Mesothelial cell of epicardium (in vitro differentiated cells): ENCODE results near the gene ST6GALNAC5. TPM values are rescaled to one million over a fixed set of nuclear protein-coding genes. Genes with fewer than 3 reads are reported as not detected.
"Not testable (repeated sequence)": the region's sequence is repeated elsewhere in the genome, so short reads cannot be mapped to it uniquely, and the experiment has no call there.

Experiments used
- DNase-seq, 2 experiments: peaks; one replicate each; pipeline ENCODE4 v3.0.0; 2021; ENCODE audit warnings: low spot score in 2 of 2; ENCODE audit not compliant: unreplicated experiment in 2 of 2
- H3K27ac Mint-ChIP-seq: 2 replicates; pipeline ENCODE4 v1.8.0; 2021; ENCODE audit warnings: mixed read lengths
- H3K27me3 Mint-ChIP-seq: 2 replicates; pipeline ENCODE4 v1.8.0; 2021; ENCODE audit warnings: low read depth, mixed read lengths
- H3K36me3 Mint-ChIP-seq: 2 replicates; pipeline ENCODE4 v1.8.0; 2021; ENCODE audit warnings: mixed read lengths
- H3K4me1 Mint-ChIP-seq: 2 replicates; pipeline ENCODE4 v1.8.0; 2021; ENCODE audit warnings: mixed read lengths
- H3K4me3 Mint-ChIP-seq: 2 replicates; pipeline ENCODE4 v1.8.0; 2021; ENCODE audit warnings: mild to moderate bottlenecking, moderate library complexity, mixed read lengths
- H3K9me3 Mint-ChIP-seq: 2 replicates; pipeline ENCODE4 v1.8.0; 2021; ENCODE audit warnings: mixed read lengths
- CTCF ChIP-seq: fragments of 200-600 bp; sonication (generic); IDR thresholded peaks from one replicate; pipeline ENCODE4 v1.5.0; 2021; ENCODE audit warnings: antibody characterized with exemption; ENCODE audit not compliant: unreplicated experiment
- total RNA-seq: library from RNA; stranded (reverse); gene quantifications from 3 replicates; pipeline ENCODE4 v1.2.1, GENCODE V29; 2021

ST6GALNAC5 gene
- total RNA-seq, 1 donor from 2014 or later = 16.7 TPM

- Mint-ChIP-seq H3K9me3 (peaks cover 7% of the 10 kb centered on the region), H3K27me3 (no peaks in the 10 kb centered on the region), H3K4me3 (no peak overlapping the region), H3K27ac (no peak overlapping the region), H3K4me1 (no peaks in the 10 kb centered on the region), H3K36me3 (peaks cover 4% of the 10 kb centered on the region)
- DNase-seq = no peak
- no peak for TF ChIP-seq CTCF
These were observed 94.0 kb downstream of the ST6GALNAC5 start for GRCh38 chr1:76961181-76961819.

GRCh38 chr1:76961820-76962207 is 94.5 kb downstream of the ST6GALNAC5 start:
- no peak overlapping the region for H3K4me3 Mint-ChIP-seq
- peaks cover 7% of the 10 kb centered on the region for H3K9me3 Mint-ChIP-seq
- TF ChIP-seq CTCF = no peak
- H3K27me3 Mint-ChIP-seq = no peaks in the 10 kb centered on the region
- no peak overlapping the region for H3K27ac Mint-ChIP-seq
- peaks cover 4% of the 10 kb centered on the region for H3K36me3 Mint-ChIP-seq
- no peaks in the 10 kb centered on the region for H3K4me1 Mint-ChIP-seq
- no peak for DNase-seq

- DNase-seq, H3K4me3 Mint-ChIP-seq, H3K27me3 Mint-ChIP-seq, H3K27ac Mint-ChIP-seq, H3K4me1 Mint-ChIP-seq, H3K36me3 Mint-ChIP-seq: not testable (repeated sequence)
- H3K9me3 Mint-ChIP-seq = peaks cover 57% of the 10 kb centered on the region
These were observed 114.0 kb downstream of the ST6GALNAC5 start for GRCh38 chr1:76981267-76981666.

GRCh38 chr1:76989976-76990375 is 122.7 kb downstream of the ST6GALNAC5 start:
- no peak for TF ChIP-seq CTCF

GRCh38 chr1:76993036-76993435 is 125.8 kb downstream of the ST6GALNAC5 start:
- Mint-ChIP-seq H3K27ac (no peak overlapping the region), H3K36me3 (no peaks in the 10 kb centered on the region), H3K4me1 (no peaks in the 10 kb centered on the region), H3K9me3 (no peaks in the 10 kb centered on the region), H3K27me3 (no peaks in the 10 kb centered on the region), H3K4me3 (no peak overlapping the region)
- no peak for DNase-seq
- no peak for TF ChIP-seq CTCF

More at GRCh38 chr1:76989976-76990375, 122.7 kb downstream of the ST6GALNAC5 start:
- H3K4me1 Mint-ChIP-seq = no peaks in the 10 kb centered on the region
- peaks cover 1% of the 10 kb centered on the region for H3K27me3 Mint-ChIP-seq
- no peak overlapping the region for H3K27ac Mint-ChIP-seq
- H3K36me3 Mint-ChIP-seq = no peaks in the 10 kb centered on the region
- H3K9me3 Mint-ChIP-seq = peaks cover 13% of the 10 kb centered on the region
- H3K4me3 Mint-ChIP-seq = no peak overlapping the region
- no peak for DNase-seq

- DNase-seq = no peak
- peaks cover 5% of the 10 kb centered on the region for H3K4me1 Mint-ChIP-seq
- H3K27ac Mint-ChIP-seq = no peak overlapping the region
- no peak overlapping the region for H3K4me3 Mint-ChIP-seq
- no peaks in the 10 kb centered on the region for H3K27me3 Mint-ChIP-seq
- no peaks in the 10 kb centered on the region for H3K36me3 Mint-ChIP-seq
- H3K9me3 Mint-ChIP-seq = no peaks in the 10 kb centered on the region
- no peak for TF ChIP-seq CTCF
These were observed 131.4 kb downstream of the ST6GALNAC5 start for GRCh38 chr1:76998582-76999223.
